Measurements from ENCODE around the gene IL6R. TPM values are rescaled to one million over a fixed set of nuclear protein-coding genes. Genes with fewer than 3 reads are reported as not detected.

IL6R gene
- polyA plus RNA-seq, 3 donors = 5.0 to 12.3 (median 7.8) TPM

DNA sequence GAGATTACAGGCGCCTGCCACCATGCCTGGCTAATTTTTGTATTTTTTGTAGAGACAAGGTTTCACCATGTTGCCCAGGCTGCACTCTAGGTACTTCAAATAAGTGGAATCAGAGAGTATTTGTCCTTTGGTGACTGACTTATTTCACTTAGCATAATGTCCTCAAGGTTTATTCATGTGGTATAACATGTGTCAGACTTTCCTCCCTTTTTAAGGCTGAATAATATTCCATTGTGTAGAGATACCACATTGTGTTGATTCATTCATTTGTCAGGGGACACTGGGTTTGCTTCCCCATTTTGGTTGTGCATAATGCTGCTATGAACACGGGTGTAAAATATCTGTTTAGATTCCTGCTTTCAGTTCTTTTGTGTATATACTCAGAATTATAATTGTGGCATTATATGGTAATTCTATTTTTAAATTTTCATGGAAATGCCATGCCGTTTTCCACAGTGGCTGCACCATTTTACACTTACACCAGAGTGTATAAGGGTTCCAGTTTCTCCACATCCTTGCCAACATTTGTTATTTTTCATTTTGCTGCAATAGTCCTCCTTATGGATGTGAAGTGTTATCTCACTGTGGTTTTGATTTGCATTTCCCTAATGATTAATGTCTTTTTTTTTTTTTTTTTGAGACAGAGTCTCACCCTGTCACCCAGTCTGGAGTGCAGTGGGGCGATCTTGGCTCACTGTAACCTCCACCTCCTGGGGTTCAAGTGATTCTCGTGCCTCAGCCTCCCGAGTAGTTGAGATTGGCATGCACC lies 35.1 kb downstream of the IL6R start:
- 81 to 91% (median 86%) methylated on average over 6 of the region's 6 CpGs for WGBS, 3 donors
- H3K27ac ChIP-seq (ENCODE audit: low read depth, low read length) = no peak overlapping the region

DNA sequence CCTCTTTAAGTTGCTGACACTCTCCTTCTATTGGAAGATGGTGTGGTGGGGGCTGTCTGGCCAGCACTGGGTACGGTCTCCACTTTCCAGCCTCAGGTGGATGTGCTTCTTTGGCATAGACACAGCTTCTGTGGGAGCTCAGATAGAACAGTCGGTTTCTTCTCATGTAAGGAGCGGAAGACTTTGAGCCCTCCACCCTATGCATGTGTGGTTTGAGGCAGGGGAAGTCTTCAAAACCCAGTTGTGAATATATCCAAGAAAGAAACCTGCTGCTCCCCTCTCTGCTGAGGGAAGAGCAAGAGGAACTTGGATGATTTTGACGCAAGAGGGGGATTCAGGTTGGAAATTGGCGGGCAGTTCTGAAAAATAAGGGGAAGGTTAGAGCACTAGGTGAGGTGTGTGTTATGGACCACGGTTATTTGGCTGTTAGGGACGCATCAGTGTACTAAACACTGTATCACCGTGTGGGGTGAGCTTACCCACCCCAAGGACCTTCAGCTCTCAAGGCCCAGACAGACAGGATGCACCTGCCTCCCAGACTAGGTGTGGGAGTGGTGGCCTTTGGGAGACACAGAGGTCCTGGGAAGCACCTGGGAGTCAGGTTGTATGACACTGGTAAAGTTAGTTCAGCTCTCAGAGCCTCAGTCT lies 36.2 kb downstream of the IL6R start:
- no peak overlapping the region for H3K27ac ChIP-seq (ENCODE audit: low read depth, low read length)
- 71 to 80% (median 79%) methylated on average over 8 of the region's 8 CpGs for WGBS, 3 donors

DNA sequence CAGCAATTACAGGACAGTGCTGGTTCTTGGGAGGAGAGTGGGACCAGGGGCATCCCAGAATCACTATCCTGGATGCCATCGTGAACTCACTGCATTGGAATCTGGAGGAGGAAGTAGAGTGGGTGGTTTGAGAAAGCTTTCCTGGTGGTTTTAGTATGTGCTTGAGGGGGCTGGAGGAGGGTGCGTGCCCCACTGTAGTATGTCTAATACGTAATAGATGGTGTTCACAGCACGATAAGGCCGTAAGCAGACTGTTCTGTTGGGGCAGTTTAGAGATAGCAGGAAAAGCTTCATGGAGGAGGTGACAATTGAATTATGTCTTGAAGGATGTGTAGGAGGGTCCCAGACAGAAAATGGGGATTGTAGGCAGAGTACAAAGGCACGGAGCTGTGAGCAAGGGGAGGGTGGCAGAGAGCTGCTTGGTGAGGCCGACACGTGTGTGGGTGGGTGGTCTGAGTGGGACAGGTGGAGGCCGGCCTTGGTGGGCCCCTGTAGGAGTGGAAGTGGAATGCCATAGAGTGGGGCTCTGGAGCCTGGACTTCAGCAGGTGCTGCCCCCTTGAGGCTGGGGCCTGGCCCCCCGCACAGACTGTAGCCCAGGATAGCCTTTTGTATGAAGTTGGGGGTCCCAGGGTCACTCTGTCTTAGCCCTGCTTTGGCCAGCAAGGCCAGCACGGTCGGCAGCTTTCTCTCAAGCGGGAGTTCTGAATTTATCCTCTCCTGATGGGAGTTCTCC lies 37.0 kb downstream of the IL6R start:
- no peak overlapping the region for H3K27ac ChIP-seq (ENCODE audit: low read depth, low read length)
- 76 to 87% (median 76%) methylated on average over 13 of the region's 13 CpGs for WGBS, 3 donors

DNA sequence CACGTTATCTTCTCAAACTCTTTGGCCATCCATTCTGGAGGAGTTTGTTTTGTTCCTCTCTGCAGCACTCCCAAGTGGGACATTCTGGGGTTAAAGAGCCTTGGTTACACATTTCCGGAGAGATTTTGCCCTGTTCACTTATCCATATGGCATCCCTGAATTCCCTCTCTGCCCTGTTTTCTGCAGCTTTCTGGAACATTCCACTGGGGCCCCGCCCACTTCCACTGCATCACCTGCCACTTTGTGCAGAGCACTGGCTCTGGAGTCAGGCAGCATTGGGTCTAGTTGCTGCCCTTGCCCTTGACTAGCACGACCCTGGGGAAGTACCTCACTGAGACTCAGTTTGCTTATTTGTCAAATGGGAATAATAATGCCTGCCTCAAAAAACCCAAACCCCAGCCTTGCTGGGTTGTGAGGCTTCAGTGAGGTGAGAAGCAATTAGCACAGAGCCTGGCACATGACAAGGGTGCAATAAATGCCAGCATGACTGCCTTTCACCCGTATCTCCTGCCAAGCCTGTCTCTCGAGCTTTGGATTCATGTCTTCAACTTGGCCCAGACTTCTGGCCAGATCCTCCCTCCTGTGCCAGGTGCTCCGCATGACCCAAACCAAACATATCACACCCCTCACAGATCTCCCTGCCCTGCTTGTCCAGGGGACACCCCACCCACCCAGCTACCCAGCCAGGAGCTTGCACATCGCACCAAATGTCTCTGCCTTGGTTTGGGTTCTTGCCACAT lies 38.3 kb downstream of the IL6R start:
- H3K27ac ChIP-seq (ENCODE audit: low read depth, low read length) = no peak overlapping the region
- 74 to 85% (median 83%) methylated on average over 8 of the region's 8 CpGs for WGBS, 3 donors

- 53 to 60% (median 56%) methylated on average over 7 of the region's 7 CpGs for WGBS, 3 donors
- no peak overlapping the region for H3K27ac ChIP-seq (ENCODE audit: low read depth, low read length)
These were observed 39.9 kb downstream of the IL6R start for GRCh38 chr1:154445040-154445472.

- WGBS, 3 donors = 72 to 84% (median 73%) methylated on average over 10 of the region's 10 CpGs
- H3K27ac ChIP-seq (ENCODE audit: low read depth, low read length) = no peak overlapping the region
These were observed 41.1 kb downstream of the IL6R start for GRCh38 chr1:154446292-154446691.

DNA sequence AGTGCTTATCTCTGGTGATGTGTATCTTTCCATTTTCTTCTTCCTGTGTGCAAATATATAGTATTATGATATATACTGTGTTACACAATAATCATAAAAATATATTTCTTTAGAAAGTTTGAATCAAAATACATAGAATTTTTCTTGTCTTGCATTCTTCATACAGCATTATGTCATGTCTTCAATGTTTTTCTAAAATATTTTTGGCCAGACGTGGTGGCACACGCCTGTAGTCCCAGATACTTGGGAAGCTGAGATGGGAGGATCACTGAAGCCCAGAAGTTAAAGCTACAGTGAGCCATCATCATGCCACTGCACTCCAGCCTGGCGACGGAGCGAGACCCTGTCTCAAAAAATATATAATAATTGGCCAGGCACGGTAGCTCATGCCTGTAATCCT lies 41.6 kb downstream of the IL6R start:
- no peak overlapping the region for H3K27ac ChIP-seq (ENCODE audit: low read depth, low read length)

DNA sequence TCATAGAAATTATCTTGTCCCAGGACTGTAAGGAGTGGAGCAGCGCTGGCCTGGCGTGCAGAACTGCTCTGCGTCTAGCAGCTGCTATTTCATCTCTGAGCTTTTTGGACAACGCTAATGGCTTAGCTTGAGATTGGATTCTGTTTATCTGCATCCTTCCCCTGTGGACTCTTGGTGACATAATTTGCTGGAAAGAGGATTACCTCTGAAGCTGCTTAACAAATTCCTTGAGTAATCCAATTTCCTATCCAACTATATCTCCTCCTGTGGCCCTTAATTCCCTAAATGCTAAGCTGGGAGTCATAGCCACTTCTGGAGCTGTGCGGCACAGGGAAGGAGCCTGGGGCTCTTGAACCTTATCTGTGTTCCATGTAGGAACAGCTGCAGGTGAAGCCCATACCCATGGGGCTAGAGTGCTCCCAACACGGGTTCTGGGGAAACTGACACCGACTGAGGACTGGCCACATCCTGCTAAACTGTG lies 43.2 kb downstream of the IL6R start:
- 59 to 66% (median 62%) methylated on average over 7 of the region's 7 CpGs for WGBS, 3 donors
- H3K27ac ChIP-seq (ENCODE audit: low read depth, low read length) = no peak overlapping the region

More for the DNA sequence above, 41.6 kb downstream of the IL6R start:
- WGBS, 3 donors = 90 to 94% (median 93%) methylated on average over 6 of the region's 6 CpGs

DNA sequence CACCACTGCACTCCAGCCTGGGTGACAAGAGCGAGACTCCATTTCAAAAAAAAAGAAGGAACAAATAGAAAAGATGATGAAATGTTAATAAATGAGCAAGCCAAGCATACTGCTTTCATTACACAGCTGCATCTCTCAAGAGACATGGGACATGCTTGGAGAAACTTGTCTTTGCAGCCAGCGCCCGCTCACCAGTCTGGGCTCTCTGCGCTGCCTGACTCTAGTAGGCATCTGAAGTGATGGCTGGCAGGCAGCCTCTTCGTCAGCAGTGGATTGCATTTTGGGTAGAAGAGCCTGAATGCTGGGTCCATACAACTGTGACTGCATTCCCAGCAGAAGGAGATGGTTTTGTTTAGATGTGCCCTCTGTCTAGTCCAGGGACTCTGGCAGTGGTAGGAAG lies 48.0 kb downstream of the IL6R start:
- 65 to 72% (median 68%) methylated on average over 5 of the region's 5 CpGs for WGBS, 3 donors
- H3K27ac ChIP-seq (ENCODE audit: low read depth, low read length) = no peak overlapping the region

- peak overlapping the region; percentile 29 for H3K27ac ChIP-seq (ENCODE audit: low read depth, low read length)
- WGBS, 3 donors = 47 to 66% (median 48%) methylated on average over 5 of the region's 5 CpGs
These were observed 48.6 kb downstream of the IL6R start for GRCh38 chr1:154453574-154454352.

DNA sequence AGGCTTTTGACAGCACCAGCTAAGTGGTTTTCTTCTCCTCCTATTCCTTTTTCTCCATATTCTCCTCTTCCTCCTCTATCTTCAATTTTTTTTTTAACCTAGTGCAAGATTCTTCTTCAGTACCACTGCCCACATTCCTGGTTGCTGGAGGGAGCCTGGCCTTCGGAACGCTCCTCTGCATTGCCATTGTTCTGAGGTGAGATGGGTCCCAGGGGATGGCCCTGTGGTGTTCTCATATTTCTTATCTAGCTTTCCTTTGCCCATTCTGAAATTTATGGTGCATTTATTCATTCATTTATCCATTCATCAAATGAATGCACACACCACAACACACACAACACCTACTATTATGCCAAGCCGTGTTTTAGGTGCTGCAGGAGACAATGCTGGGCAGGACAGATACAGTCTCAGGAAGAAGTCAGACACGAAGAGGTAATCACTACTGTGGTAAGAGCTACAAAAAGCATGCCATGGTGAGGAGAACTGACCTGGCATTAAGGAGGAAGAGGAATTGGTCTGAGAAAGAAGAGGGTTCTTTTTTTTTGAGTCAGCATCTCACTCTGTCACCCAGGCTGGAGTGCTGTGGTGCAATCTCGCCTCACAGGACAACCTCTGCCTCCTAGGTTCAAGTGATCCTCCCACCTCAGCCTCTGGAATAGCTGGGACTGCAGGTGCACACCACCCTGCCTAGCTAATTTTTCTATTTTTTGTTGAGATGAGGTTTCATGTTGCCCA lies 49.4 kb downstream of the IL6R start:
- H3K27ac ChIP-seq (ENCODE audit: low read depth, low read length) = no peak overlapping the region
- WGBS, 3 donors = 76% methylated on average over 5 of the region's 5 CpGs

GRCh38 chr1:154456631-154457030 lies 51.5 kb downstream of the IL6R start:
- 70 to 92% (median 79%) methylated on average over 6 of the region's 6 CpGs for WGBS, 3 donors
- H3K27ac ChIP-seq (ENCODE audit: low read depth, low read length) = no peak overlapping the region

GRCh38 chr1:154459080-154459479 lies 53.9 kb downstream of the IL6R start:
- no peak overlapping the region for H3K27ac ChIP-seq (ENCODE audit: low read depth, low read length)

DNA sequence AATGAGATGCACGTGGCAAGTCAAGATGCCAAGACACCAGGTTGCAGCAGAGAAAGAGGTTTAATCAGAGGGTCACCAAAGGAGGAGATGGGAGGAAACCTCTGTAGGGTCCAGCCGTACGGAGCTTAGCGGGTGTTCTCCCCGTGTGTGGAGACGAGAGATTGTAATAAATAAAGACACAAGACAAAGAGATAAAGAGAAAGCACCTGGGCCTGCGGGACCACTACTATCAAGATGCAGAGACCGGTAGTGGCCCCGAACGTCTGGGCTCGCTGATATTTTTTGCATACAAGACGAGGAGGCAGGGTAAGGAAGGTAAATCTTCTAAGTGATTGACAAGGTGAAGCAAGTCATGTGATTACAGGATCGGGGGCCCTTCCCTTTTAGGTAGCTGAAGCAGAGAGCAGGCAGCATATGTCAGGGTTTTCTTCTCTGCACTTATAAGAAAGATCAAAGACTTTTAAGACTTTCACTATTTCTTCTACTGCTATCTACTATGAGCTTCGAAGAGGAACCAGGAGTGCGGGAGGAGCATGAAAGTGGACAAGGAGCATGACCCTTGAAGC lies 55.6 kb downstream of the IL6R start:
- 71 to 79% (median 72%) methylated on average over 15 of the region's 15 CpGs for WGBS, 3 donors
- no peak overlapping the region for H3K27ac ChIP-seq (ENCODE audit: low read depth, low read length)

GRCh38 chr1:154463512-154463990 lies 58.4 kb downstream of the IL6R start:
- WGBS, 3 donors = 37 to 61% (median 41%) methylated on average over 4 of the region's 4 CpGs

GRCh38 chr1:154465621-154466195 lies 60.6 kb downstream of the IL6R start:
- H3K27ac ChIP-seq (ENCODE audit: low read depth, low read length) = no peak overlapping the region
- WGBS, 3 donors = 74 to 85% (median 82%) methylated on average over 8 of the region's 8 CpGs

More at GRCh38 chr1:154463512-154463990, 58.4 kb downstream of the IL6R start:
- no peak overlapping the region for H3K27ac ChIP-seq (ENCODE audit: low read depth, low read length)

Data from adipose tissue (tissue), 3 donors.